Gastroesophageal sphincter (tissue), 4 donors: ENCODE data around the gene ARID3A. TPM values are rescaled to one million over a fixed set of nuclear protein-coding genes. Genes with fewer than 3 reads are reported as not detected.

Experiments
- ATAC-seq: fragments of 150-250 bp; one replicate; pipeline ENCODE4 v1.9.1; 2016; ENCODE audit warnings: mild to moderate bottlenecking, moderate library complexity
- H3K27ac ChIP-seq, 4 donors: fragments of 200-600 bp; sonication (generic) in 3 of 4; 1 replicate in 3 of 4; 2 replicates in 1 of 4; pipeline ENCODE4 v1.5.1; 2016 to 2019
- H3K27me3 ChIP-seq: fragments of 200-600 bp; sonication (generic); one replicate; pipeline ENCODE4 v1.5.1; 2019
- H3K36me3 ChIP-seq, 2 donors: fragments of 200-600 bp; sonication (generic); one replicate each; pipeline ENCODE4 v1.5.1; 2019; ENCODE audit warnings: control low read depth in 1 of 2
- H3K4me1 ChIP-seq, 3 donors: fragments of 200-600 bp; sonication (generic); 1 replicate in 2 of 3; 2 replicates in 1 of 3; pipeline ENCODE4 v1.5.1; 2016 to 2019; ENCODE audit warnings: control low read depth in 2 of 3
- H3K4me3 ChIP-seq, 2 donors: fragments of 200-600 bp; sonication (generic); one replicate each; pipeline ENCODE4 v1.5.1; 2019; ENCODE audit warnings: mild to moderate bottlenecking in 1 of 2, moderate library complexity in 1 of 2
- H3K9me3 ChIP-seq, 3 donors: fragments of 200-600 bp; sonication (generic); one replicate each; pipeline ENCODE4 v1.5.1; 2017 to 2019; ENCODE audit warnings: control low read depth in 2 of 3
- CTCF ChIP-seq, 4 experiments: fragments of 200-600 bp in 2 of 4; fragments of 450-650 bp in 2 of 4; sonication (generic) in 1 of 4; IDR thresholded peaks; one replicate each; pipeline ENCODE4 v1.5.1; 2017 to 2019; ENCODE audit warnings: antibody characterized with exemption in 4 of 4, mild to moderate bottlenecking in 2 of 4, moderate library complexity in 2 of 4
- EP300 ChIP-seq: sonication (generic); formaldehyde crosslinking; IDR thresholded peaks from one replicate; pipeline ENCODE4 v1.6.1; 2017; ENCODE audit warnings: antibody characterized with exemption, mild to moderate bottlenecking
- POLR2A ChIP-seq, 2 donors: fragments of 450-650 bp; IDR thresholded peaks; one replicate each; pipeline ENCODE4 v1.6.1; 2017; ENCODE audit warnings: antibody characterized with exemption in 2 of 2, mild to moderate bottlenecking in 2 of 2, moderate library complexity in 1 of 2
- POLR2AphosphoS5 ChIP-seq: sonication (generic); formaldehyde crosslinking; IDR thresholded peaks from one replicate; pipeline ENCODE4 v1.6.1; 2017; ENCODE audit warnings: antibody characterized with exemption
- WGBS, 2 donors: methylation state at CpG; one replicate each; pipeline ENCODE4 v1.1.5; 2018; ENCODE audit warnings: low coverage in 1 of 2; 5-methylcytosine and 5-hydroxymethylcytosine counted together
- total RNA-seq, 4 donors: library from RNA; depleted of rRNA; stranded (reverse); fragments of >200 nt; gene quantifications; one replicate each; pipeline ENCODE4 v1.1.0, GENCODE V29; 2016

ARID3A gene
- total RNA-seq, 4 donors from 2014 or later = 3.6 to 6.2 (median 4.9) TPM

GRCh38 chr19:916645-917322, 9.1 kb upstream of the ARID3A start:
- H3K4me3 ChIP-seq = peak overlapping the region in 1 of 2 donors; percentile 44
- H3K9me3 ChIP-seq = no peaks in the 10 kb centered on the region
- peaks cover 0 to 72% (median 25%) of the 10 kb centered on the region in 3 donors for H3K4me1 ChIP-seq
- H3K27me3 ChIP-seq = peaks cover 57% of the 10 kb centered on the region
- H3K36me3 ChIP-seq = no peaks in the 10 kb centered on the region
- TF ChIP-seq EP300 (no peak), POLR2A (IDR thresholded peaks at IDR 0.05) (no peak), POLR2AphosphoS5 (no peak), CTCF (IDR thresholded peaks at IDR 0.05) (no peak)
- ATAC-seq = no peak
- 78 to 80% methylated on average over 2 to 7 of the region's 35 CpGs for WGBS, 2 donors
- no peak overlapping the region for H3K27ac ChIP-seq

- Histone ChIP-seq H3K36me3 (no peaks in the 10 kb centered on the region), H3K9me3 (no peaks in the 10 kb centered on the region), H3K4me1 (peaks cover 0 to 66% (median 25%) of the 10 kb centered on the region in 3 donors), H3K4me3 (peak within 1 kb of the TSS in 1 of 2 donors; percentile 44), H3K27ac (no peak within 1 kb of the TSS), H3K27me3 (peaks cover 57% of the 10 kb centered on the region)
- TF ChIP-seq EP300 (no peak), CTCF (IDR thresholded peaks at IDR 0.05) (peak in 2 of 4 experiments; percentile 20 to 63), POLR2AphosphoS5 (no peak), POLR2A (IDR thresholded peaks at IDR 0.05) (no peak)
- no peak for ATAC-seq
- WGBS, 2 donors = 0% methylated on average over 10 of the region's 87 CpGs; no CpG with 5 or more reads in 1 of the 2 donors
Measured at GRCh38 chr19:917323-918151, 8.3 kb upstream of the ARID3A start, which contains the start of gene KISS1R. KISS1R (plus strand) TSS chr19:917333; CDS start chr19:917503, 170 bp downstream.

- ATAC-seq = no peak
- no peak overlapping the region for H3K4me3 ChIP-seq
Measured at GRCh38 chr19:918152-918437, 7.7 kb upstream of the ARID3A start.

GRCh38 chr19:918481-919198, 7.2 kb upstream of the ARID3A start:
- no peak overlapping the region for H3K4me3 ChIP-seq
- H3K27ac ChIP-seq = no peak overlapping the region
- TF ChIP-seq EP300 (no peak), POLR2A (IDR thresholded peaks at IDR 0.05) (no peak), CTCF (IDR thresholded peaks at IDR 0.05) (no peak), POLR2AphosphoS5 (no peak)
- H3K4me1 ChIP-seq = peaks cover 0 to 65% (median 25%) of the 10 kb centered on the region in 3 donors
- H3K36me3 ChIP-seq = no peaks in the 10 kb centered on the region
- peaks cover 57% of the 10 kb centered on the region for H3K27me3 ChIP-seq
- no peak for ATAC-seq
- WGBS, 2 donors = no CpG with 5 or more reads among the region's 58 CpGs
- no peaks in the 10 kb centered on the region for H3K9me3 ChIP-seq

More at GRCh38 chr19:918152-918437, 7.7 kb upstream of the ARID3A start:
- Histone ChIP-seq H3K27ac (no peak overlapping the region), H3K9me3 (no peaks in the 10 kb centered on the region), H3K27me3 (peaks cover 57% of the 10 kb centered on the region), H3K4me1 (peaks cover 0 to 66% (median 25%) of the 10 kb centered on the region in 3 donors), H3K36me3 (no peaks in the 10 kb centered on the region)
- no CpG with 5 or more reads among the region's 12 CpGs for WGBS, 2 donors
- TF ChIP-seq POLR2AphosphoS5 (no peak), CTCF (IDR thresholded peaks at IDR 0.05) (no peak), POLR2A (IDR thresholded peaks at IDR 0.05) (no peak), EP300 (no peak)
